ENCODE measurements around the gene PPIC. TPM values are rescaled to one million over a fixed set of nuclear protein-coding genes. Genes with fewer than 3 reads are reported as not detected.

The PPIC gene
- polyA plus RNA-seq, 3 donors: not detected

DNA sequence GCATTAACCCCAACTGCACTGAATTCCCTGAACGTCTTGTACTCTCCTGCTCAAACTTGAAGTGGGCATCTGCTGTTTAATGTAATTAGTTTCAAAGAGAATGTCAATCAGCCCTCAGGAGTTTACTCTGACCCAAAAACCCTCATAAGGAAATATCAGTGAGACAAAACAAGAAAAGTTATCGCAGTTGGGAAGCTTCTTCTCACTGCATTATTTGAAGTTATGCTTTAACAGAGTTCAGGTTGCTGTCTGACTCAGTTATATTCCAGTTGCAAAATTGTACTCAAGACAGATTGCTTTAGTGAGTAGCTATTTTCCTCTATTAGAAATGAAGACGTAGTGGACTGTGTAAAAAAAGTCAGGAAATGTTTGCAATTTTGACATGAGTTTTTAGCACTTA lies 52.1 kb downstream of the PPIC start:
- no peak overlapping the region for H3K4me3 ChIP-seq (replicated peaks in 1 of 3; ENCODE audit: low read depth in 2 of 3, low read length in 3 of 3)
- WGBS (ENCODE audit: insufficient coverage): no CpG with 5 or more reads among the region's 3 CpGs
- Mint-ChIP-seq H3K9me3 (no peaks in the 10 kb centered on the region), H3K4me3 (no peak overlapping the region), H3K27me3 (ENCODE audit: low read depth in 3 of 3) (peaks cover 0 to 3% (median 2%) of the 10 kb centered on the region in 3 donors), H3K36me3 (no peaks in the 10 kb centered on the region), H3K27ac (no peak overlapping the region), H3K4me1 (peaks cover 8% of the 10 kb centered on the region)
- TF ChIP-seq, protein P1, sequence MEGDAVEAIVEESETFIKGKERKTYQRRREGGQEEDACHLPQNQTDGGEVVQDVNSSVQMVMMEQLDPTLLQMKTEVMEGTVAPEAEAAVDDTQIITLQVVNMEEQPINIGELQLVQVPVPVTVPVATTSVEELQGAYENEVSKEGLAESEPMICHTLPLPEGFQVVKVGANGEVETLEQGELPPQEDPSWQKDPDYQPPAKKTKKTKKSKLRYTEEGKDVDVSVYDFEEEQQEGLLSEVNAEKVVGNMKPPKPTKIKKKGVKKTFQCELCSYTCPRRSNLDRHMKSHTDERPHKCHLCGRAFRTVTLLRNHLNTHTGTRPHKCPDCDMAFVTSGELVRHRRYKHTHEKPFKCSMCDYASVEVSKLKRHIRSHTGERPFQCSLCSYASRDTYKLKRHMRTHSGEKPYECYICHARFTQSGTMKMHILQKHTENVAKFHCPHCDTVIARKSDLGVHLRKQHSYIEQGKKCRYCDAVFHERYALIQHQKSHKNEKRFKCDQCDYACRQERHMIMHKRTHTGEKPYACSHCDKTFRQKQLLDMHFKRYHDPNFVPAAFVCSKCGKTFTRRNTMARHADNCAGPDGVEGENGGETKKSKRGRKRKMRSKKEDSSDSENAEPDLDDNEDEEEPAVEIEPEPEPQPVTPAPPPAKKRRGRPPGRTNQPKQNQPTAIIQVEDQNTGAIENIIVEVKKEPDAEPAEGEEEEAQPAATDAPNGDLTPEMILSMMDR (IDR thresholded peaks at IDR 0.05): no peak
- H3K4me1 ChIP-seq (ENCODE audit: control insufficient read depth in 1 of 2, insufficient read depth in 2 of 2, low read length in 2 of 2): no peaks in the 10 kb centered on the region
- H3K36me3 ChIP-seq (replicated peaks in 1 of 2; ENCODE audit: control insufficient read depth in 1 of 2, insufficient read depth in 2 of 2, low read length in 2 of 2): no peaks in the 10 kb centered on the region
- H3K4me2 ChIP-seq (replicated peaks; ENCODE audit: extremely low read depth, low read length, poor library complexity, severe bottlenecking): no peak overlapping the region
- no peaks in the 10 kb centered on the region for H3K9me3 ChIP-seq (replicated peaks in 1 of 2; ENCODE audit: control insufficient read depth in 1 of 2, insufficient read depth in 1 of 2, low read length in 2 of 2)
- intact Hi-C loops (cut with micrococcal nuclease): no loop called here
- no peak overlapping the region for H3K9ac ChIP-seq (ENCODE audit: insufficient read depth, low read length, poor library complexity, severe bottlenecking)
- no peaks in the 10 kb centered on the region for H3K27me3 ChIP-seq (ENCODE audit: control insufficient read depth in 2 of 2, insufficient read depth in 2 of 2, low read length in 2 of 2)
- no peak overlapping the region for H3K27ac ChIP-seq (ENCODE audit: low read depth in 1 of 2, low read length in 2 of 2)
- H4K20me1 ChIP-seq (ENCODE audit: insufficient read depth, low read length): no peaks in the 10 kb centered on the region
- DNase-seq: no peak
- H3K79me2 ChIP-seq (ENCODE audit: insufficient read depth, low read length): no peaks in the 10 kb centered on the region
- no peak overlapping the region for H2AFZ ChIP-seq (ENCODE audit: insufficient read depth, low read depth, low read length, poor library complexity, severe bottlenecking)

DNA sequence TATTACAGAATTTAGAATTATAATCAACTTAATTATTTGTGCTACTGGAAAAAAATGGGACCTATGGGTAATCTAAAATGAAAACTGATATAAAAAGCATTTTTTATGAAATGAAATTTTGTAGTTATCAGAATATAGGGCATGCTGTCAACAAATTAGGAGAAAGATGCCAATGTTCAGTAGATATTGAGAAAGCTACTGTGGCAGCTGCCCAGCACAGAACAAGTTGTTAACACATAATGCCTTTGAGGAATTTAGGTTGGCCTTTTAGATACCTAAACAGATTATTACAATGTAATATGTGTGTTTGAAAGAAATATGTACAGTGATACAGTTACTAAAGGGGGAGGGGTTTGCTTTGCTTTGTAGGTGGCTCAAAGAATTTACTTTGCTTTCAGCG lies 54.1 kb downstream of the PPIC start:
- H3K36me3 Mint-ChIP-seq: no peaks in the 10 kb centered on the region
- TF ChIP-seq, protein P1 (IDR thresholded peaks at IDR 0.05): no peak
- no peak overlapping the region for H3K27ac Mint-ChIP-seq
- H3K79me2 ChIP-seq (ENCODE audit: insufficient read depth, low read length): no peaks in the 10 kb centered on the region
- no peak overlapping the region for H3K4me3 ChIP-seq (replicated peaks in 1 of 3; ENCODE audit: low read depth in 2 of 3, low read length in 3 of 3)
- peaks cover 8% of the 10 kb centered on the region for H3K4me1 Mint-ChIP-seq
- H3K9me3 Mint-ChIP-seq: no peaks in the 10 kb centered on the region
- intact Hi-C loops (cut with micrococcal nuclease): no loop called here
- no peak for DNase-seq
- WGBS (ENCODE audit: insufficient coverage): no CpG with 5 or more reads among the region's 1 CpG
- H3K4me3 Mint-ChIP-seq: no peak overlapping the region
- H3K27me3 ChIP-seq (ENCODE audit: control insufficient read depth in 2 of 2, insufficient read depth in 2 of 2, low read length in 2 of 2): no peaks in the 10 kb centered on the region
- no peak overlapping the region for H3K9ac ChIP-seq (ENCODE audit: insufficient read depth, low read length, poor library complexity, severe bottlenecking)
- H3K27ac ChIP-seq (ENCODE audit: low read depth in 1 of 2, low read length in 2 of 2): no peak overlapping the region
- H2AFZ ChIP-seq (ENCODE audit: insufficient read depth, low read depth, low read length, poor library complexity, severe bottlenecking): no peak overlapping the region
- peaks cover 0 to 2% (median under 1%) of the 10 kb centered on the region in 3 donors for H3K27me3 Mint-ChIP-seq (ENCODE audit: low read depth in 3 of 3)
- H3K36me3 ChIP-seq (replicated peaks in 1 of 2; ENCODE audit: control insufficient read depth in 1 of 2, insufficient read depth in 2 of 2, low read length in 2 of 2): no peaks in the 10 kb centered on the region
- H3K4me1 ChIP-seq (ENCODE audit: control insufficient read depth in 1 of 2, insufficient read depth in 2 of 2, low read length in 2 of 2): no peaks in the 10 kb centered on the region
- no peak overlapping the region for H3K4me2 ChIP-seq (replicated peaks; ENCODE audit: extremely low read depth, low read length, poor library complexity, severe bottlenecking)
- no peaks in the 10 kb centered on the region for H3K9me3 ChIP-seq (replicated peaks in 1 of 2; ENCODE audit: control insufficient read depth in 1 of 2, insufficient read depth in 1 of 2, low read length in 2 of 2)
- no peaks in the 10 kb centered on the region for H4K20me1 ChIP-seq (ENCODE audit: insufficient read depth, low read length)

Measured in CD14-positive monocyte (primary cell).